CD1c-positive myeloid dendritic cell (primary cell): Measurements from ENCODE around the gene ADAMTS14.
A peak's percentile ranks its signal among the peaks of the same experiment; 100 is the strongest.
"Not testable (repeated sequence)": the region's sequence is repeated elsewhere in the genome, so short reads cannot be mapped to it uniquely, and the experiment has no call there.

Experiments used
- DNase-seq: peaks from one replicate; pipeline ENCODE4 v3.0.0-alpha.2; 2016; ENCODE audit errors: extremely low spot score

The ADAMTS14 gene

DNA sequence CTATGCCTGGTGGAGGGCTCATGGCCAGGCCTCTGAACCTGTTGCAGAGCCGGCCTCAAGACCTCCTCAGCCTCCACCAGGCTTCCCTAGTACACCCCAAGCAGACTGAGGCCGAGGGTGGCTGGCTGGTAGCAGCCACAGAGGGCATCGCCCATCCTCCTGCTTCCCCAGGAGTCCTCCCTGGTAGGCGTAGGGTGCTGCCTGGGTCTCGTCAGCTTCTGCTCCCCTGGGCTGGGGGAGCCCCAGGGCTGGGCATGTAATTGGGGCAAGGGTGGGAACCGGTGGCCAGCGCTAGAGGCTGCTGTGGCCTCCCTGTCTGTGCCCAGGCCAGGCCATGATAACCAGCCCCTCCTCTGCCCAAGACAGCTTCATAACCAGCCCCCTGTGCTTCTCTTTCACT is 80.3 kb downstream of the ADAMTS14 start:
- DNase-seq: no peak

DNA sequence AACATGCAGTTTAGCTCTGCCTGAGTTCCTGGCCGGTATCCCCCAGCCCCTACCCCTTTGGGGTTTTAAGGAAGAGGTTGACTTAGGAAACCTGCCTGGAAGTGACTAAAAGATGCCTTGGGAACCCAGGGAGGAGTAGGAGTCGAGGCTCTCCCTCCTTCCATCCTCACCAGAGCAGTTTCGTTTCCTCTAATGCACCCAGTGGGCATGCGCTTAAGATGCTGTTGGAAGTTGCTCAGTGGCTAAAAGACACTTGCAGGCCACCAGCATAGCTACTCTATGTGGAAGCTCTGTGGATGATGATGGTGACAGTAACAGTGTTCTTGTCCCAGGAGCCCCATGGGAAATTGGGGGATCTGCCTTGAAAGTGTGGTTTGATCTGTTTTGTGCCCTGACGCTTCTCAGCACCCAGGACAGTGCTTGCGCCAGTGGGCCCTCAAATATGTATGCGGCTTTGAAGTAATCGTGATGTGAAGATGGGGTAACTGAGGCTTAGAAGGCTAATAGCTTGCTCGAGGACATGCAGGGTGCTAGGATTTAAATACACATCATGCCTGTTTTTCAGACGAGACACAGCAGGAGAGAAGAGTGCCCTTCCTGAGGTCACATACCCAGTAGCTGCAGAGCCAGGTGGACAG is 80.8 kb downstream of the ADAMTS14 start:
- peak; percentile 69 for DNase-seq

DNA sequence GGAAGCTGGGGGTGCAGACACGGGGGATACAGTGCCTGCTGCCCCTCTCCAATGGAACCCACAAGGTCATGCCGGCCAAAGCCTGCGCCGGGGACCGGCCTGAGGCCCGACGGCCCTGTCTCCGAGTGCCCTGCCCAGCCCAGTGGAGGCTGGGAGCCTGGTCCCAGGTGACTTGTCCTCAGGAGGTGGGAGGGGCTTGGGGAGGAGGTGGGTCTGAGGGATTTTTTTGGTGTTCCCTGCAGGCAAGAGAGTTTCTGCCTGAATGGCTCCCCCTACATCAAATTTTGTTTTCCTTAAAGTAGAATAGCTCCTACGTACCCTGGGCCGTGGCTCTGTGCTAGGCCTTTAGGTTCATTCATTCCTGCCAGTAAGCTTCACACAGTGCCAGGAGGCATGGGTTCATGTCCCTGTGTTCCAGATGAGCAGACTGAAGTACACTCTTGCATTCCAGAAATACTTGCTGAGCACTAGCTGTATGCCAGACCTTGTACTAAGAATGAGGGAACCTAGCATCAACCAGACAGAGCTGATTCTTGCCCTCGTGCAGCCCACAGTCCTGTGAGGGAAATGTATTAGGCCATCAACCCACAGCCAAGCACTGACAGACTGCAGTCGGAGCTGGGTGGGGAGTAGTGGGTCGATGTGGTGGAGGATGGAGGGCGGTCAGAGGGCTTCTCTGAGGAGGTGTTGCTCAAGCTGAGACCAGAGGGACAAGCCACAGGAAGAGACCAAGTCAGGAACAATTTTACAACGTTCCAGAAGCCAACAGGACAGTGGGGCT is 81.7 kb downstream of the ADAMTS14 start:
- DNase-seq: no peak

DNA sequence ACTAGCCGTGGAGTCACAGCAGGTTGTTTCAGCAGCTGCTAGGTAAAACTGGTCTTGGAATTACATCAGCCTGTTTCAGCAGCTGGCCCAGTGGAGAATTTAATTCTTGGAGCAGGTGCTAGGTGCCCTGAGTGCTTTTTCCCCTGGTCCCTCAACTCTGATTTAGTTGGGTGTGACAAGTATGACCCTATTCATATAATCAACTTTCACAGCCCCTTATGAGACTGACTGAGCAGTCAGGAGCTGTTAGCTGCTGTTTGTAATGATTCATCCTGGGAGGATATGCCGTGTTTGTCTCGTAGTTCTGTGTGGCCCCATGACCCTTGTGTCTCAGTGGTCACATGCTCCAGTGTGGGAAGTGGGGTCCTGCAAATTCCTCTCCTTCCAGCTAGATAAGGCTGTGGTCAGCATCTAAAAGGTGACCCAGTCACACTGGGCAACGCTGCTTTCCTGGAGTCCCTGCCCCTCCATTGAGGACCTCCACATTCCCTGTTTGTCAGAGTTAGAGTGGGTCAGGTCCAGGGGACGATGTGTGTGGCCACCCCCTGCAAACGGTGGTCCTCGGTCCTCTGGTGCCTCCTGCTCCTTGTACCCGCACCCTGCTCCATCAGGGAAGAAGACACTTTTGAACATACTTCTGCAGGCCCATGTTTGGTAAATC is 84.5 kb downstream of the ADAMTS14 start:
- no peak for DNase-seq

DNA sequence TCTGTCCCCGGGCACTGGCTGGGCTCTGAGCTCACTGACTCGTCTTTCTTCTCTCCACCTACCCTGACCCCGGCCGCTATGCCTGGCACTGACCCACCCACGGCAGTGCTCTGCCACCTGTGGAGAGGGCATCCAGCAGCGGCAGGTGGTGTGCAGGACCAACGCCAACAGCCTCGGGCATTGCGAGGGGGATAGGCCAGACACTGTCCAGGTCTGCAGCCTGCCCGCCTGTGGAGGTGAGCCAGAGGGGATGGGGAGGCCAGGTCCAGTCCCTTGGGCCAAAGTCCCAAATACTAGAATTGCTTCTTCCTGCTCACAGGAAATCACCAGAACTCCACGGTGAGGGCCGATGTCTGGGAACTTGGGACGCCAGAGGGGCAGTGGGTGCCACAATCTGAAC is 85.5 kb downstream of the ADAMTS14 start:
- DNase-seq: no peak

DNA sequence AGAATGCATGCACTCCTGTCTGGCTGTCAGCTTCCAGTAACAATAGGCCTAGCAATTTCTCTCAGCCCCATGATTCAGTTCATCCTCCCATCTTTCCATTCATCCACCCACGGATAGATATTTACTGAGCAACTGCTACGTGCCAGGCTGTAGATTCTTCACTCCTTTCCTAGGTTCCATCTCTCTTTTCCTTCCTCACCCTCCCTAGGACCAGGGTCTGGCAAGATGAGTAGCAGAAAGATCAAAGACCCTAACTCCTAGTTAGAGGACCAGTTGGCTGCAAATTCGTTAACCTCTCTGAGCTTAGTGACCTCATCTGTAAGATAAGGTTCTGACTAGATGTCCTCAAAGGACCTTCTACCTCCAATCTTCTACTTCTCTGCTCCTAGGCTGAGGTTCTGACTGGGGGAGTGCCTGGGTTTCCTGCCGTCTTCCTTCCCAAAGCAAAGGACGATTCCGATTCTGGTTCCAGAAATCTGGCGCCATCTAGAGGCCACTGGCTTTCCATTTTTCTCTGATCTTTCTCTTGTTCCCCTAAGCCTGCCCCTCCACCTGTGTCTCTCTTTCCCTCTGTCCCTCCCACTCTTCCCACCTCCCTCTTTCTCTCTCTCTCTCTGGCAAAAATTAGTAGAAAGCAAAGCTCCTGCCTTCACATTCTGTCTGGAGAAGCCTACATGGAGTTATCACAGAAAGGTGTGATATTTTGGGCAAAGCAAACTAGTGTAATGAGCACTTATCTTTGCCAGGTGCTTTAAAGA is 86.6 kb downstream of the ADAMTS14 start:
- peak; percentile 78 for DNase-seq

DNA sequence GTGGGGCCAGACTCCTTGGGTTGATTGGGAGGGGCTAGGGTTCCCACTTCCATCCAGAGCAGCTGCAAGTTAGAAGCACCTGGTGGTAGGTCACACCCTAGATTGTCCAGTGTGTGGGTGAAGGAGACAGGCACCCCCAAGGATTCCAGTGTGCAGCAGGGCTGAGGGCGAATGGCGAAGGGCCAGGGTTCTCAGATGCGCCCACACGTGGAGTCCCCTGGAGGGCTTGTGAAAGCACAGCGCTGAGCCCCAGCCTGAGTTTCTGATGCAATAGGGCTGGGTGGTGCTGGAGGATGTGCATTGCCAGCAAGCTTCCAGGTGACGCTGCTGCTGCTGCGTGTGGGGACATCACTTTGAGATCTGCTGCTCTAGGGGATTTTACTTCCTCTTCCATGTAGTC is 87.5 kb downstream of the ADAMTS14 start:
- peak; percentile 14 for DNase-seq

DNA sequence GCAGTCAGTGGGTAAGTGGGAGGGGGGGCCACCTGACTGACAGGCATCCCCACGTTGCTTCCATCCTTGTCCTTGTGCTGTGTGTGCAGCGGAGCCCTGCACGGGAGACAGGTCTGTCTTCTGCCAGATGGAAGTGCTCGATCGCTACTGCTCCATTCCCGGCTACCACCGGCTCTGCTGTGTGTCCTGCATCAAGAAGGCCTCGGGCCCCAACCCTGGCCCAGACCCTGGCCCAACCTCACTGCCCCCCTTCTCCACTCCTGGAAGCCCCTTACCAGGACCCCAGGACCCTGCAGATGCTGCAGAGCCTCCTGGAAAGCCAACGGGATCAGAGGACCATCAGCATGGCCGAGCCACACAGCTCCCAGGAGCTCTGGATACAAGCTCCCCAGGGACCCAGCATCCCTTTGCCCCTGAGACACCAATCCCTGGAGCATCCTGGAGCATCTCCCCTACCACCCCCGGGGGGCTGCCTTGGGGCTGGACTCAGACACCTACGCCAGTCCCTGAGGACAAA is 88.0 kb downstream of the ADAMTS14 start:
- DNase-seq: no peak

DNA sequence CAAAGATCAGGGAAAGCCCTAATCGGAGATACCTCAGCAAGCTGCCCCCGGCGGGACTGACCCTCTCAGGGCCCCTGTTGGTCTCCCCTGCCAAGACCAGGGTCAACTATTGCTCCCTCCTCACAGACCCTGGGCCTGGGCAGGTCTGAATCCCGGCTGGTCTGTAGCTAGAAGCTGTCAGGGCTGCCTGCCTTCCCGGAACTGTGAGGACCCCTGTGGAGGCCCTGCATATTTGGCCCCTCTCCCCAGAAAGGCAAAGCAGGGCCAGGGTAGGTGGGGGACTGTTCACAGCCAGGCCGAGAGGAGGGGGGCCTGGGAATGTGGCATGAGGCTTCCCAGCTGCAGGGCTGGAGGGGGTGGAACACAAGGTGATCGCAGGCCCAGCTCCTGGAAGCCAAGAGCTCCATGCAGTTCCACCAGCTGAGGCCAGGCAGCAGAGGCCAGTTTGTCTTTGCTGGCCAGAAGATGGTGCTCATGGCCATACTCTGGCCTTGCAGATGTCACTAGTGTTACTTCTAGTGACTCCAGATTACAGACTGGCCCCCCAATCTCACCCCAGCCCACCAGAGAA is 88.8 kb downstream of the ADAMTS14 start:
- DNase-seq: no peak

DNA sequence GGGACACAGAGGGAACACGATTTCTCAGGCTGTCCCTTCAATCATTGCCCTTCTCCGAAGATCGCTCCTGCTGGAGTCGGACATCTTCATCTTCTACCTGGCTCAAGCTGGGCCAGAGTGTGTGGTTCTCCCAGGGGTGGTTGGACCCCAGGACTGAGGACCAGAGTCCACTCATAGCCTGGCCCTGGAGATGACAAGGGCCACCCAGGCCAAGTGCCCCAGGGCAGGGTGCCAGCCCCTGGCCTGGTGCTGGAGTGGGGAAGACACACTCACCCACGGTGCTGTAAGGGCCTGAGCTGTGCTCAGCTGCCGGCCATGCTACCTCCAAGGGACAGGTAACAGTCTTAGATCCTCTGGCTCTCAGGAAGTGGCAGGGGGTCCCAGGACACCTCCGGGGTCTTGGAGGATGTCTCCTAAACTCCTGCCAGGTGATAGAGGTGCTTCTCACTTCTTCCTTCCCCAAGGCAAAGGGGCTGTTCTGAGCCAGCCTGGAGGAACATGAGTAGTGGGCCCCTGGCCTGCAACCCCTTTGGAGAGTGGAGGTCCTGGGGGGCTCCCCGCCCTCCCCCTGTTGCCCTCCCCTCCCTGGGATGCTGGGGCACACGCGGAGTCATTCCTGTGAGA is 89.5 kb downstream of the ADAMTS14 start:
- no peak for DNase-seq

DNA sequence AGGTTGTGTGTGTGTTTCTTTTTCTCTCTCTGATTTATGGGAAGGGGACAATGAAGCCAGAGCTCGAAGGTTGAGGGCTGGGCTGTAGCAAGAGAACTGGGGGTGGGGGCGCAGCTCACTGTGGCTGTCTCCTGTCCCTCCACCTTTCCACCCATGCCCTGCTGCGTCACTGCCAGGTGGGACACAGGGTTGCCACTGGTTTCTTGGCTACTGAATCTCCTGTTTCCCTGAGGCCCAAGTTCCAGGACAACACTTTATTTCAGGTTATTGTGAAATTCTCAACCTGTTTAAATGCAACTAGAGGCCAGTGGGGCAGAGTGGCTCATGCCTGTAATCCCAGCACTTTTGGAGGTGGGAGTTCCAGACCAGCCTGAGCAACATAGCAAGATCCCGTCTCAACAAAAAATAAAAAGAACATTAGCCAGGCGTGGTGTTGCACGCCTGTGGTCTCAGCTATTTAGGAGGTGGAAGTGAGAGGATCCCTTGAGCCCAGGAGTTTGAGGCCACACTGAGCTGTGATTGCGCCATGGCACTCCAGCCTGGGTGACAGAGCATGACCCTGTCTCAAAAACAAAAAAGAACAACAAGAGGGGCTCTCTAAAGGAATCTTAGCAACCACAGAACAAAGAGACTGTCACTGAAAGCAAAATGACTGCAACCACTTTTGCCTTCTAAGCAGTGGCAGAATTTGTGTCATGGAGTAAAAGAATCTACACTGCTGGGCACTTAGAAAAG is 90.3 kb downstream of the ADAMTS14 start:
- DNase-seq: peak; percentile 41

DNA sequence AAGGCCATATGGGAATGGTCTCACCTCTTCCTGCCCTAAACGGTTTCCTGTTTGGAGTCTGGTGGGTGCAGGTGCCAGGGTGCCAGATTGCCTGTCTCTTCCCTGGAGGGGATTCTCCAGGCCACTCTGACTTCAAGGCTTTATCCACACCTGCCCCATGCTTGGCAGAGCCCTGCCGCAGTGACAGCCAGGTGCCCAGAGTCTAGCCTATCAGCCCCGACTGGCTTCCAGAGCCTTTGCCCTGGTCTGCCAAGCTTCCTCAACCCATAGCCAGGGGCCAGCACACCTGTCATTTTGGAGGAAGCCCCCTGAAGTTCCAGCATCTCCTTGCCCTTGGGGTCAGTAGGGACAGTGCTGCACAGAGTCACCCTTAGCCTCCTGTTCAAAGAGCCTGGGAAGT is 91.3 kb downstream of the ADAMTS14 start:
- no peak for DNase-seq

DNA sequence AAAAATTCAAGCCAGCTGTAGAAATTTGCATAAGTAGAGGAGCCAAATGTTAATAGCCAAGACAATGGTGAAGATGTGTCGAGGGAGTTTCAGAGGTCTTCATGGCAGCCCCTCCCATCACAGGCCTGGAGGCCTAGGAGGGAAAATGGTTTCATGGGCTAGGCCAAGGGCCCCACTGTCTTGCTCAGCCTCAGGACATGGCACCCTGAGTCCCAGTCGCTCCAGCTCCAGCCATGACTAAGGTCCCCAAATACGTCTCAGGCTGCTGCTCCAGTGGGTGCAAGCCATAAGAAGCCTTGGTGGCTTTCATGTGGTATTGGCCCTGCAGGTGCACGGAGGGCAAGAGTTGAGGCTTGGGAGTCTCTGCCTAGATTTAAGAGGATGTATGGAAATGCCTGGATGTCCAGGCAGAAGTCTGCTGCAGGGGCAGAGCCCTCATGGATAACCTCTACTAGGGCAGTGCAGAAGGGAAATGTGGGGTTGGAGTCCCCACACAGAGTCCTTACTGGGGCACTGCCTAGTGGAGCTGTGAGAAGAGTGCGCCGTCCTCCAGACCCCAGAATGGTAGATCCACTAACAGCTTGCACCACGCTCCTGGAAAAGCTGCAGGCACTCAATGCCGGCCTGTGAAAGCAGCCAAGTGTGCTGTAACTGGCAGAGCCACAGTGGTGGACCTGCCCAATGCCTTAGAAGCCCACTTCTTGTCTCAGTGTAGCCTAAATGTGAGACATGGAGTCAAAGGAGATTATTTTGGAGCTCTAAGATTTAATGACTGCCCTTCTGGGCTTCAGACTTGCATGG is 93.7 kb downstream of the ADAMTS14 start:
- no peak for DNase-seq

DNA sequence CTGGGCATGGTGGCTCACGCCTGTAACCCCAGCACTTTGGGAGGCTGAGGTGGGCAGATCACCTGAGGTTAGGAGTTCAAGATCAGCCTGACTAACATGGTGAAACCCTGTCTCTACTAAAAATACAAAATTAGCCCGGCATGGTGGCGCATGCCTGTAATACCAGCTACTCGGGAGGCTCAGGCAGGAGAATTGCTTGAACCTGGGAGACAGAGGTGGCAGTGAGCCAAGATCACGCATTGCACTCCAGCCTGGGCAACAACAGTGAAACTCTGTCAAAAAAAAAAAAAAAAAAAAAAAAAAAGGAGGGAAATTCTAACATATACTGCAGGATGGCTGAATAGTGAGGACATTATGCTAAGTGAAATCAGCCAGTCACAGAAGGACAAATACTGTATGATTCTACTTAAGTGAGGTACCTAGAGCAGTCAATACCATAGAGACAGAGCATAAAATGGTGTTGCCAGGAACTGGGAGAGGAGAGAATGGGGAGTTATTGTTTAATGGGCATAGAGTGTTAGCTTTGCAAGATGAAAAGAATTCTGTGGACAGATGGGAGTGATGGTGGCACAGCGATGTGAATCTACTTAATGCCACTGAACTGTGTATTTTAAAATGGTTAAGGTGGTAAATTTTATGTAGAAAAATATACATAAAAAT is 95.8 kb downstream of the ADAMTS14 start:
- not testable (repeated sequence) for DNase-seq

DNA sequence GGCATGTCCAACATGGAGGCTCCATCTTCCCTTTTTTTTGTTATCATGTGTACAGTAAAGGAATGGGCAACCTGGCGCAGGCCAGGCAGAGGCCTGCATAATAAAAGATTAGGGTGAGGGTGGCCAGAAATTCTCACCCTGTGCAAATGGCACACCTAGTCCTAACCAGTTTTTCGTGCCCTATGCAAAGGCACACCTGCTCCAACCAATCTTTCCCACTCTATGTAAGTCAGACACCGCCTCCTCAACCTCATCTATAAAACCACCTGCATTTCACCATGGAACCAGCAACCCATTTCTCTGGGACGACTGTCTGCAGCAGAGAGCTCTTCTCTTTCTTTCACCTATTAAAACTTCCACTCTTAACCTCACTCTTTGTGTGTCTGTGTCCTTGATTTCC is 96.8 kb downstream of the ADAMTS14 start:
- no peak for DNase-seq

DNA sequence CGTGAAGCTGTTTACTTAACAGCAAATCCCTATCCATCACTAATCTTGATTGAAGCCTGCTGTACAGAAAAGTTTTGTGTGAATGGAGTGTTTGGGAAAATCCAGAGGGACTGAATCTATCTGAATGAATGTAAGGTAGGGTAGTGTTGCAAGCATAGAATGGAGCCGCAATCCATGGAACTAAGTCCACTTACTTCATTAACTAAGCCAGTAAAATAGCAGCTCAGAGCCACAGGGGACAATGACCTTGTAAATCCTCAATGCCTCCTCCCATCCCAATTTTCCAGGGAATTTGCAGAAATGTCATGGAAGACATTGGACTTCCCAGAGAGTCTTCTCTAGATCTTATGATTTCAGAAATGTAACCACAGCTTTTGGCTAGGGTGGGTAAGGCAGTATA is 97.7 kb downstream of the ADAMTS14 start:
- DNase-seq: no peak

DNA sequence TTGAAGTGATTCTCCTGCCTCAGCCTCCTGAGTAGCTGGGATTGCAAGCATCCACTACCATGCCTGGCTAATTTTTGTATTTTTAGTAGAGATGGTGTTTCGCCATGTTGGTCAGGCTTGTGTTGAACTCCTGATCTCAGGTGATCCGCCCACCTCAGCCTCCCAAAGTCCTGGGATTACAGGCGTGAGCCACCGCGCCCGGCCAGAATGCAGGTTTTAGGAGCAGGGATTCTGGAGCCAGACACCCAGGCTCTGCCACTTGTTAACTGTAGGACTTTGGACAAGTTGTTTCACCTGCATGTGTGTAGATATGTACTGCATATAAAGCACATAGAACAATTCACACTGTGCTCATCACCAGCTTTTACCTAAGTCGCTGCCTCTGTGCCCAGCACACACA is 98.2 kb downstream of the ADAMTS14 start:
- not testable (repeated sequence) for DNase-seq

DNA sequence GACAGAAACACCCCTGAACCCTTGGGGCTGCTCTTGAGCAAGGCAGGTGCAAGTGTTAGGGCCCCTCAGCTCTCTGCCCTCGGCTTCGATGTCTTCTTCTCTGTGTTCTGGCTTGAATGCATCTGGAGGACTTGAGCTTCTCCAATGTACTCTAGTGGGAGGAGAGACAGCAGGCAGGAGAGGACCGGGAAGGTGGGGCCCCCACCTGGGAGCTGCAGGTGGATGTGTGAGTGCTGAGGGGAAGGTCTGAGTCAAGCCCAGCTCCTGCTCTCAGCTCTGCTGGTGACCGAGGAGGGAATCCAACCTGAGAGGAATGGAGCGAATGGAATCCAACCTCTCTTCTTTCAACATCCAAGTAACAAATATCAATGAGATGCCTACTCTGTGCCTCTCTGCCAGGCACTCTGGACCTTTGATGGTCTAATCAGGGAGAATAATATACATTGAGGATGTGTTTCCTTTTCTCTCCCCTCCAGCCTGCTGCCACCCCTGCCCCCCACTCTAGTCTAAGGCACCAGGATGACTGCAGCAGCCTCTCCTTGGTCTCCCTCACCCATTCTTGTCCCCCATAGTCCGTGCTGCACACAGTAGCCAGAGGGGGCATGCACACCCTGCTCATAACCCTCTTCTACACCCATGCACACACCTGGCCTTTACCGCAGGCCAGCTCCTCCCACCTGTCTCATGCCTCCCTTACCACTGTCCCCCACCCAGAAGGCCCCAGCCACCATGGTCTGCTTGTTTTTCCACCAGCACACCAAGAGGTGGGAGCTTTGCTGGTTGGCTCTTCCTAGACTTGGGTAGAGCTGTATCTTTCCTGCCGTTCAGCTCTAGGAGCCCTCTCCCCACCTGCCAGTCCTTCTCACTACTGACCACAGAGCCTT is 99.2 kb downstream of the ADAMTS14 start:
- DNase-seq: no peak
